Measurements from ENCODE around the gene ABCD1. TPM values are rescaled to one million over a fixed set of nuclear protein-coding genes. Genes with fewer than 3 reads are reported as not detected.
"Not testable (repeated sequence)": the region's sequence is repeated elsewhere in the genome, so short reads cannot be mapped to it uniquely, and the experiment has no call there.

The ABCD1 gene
- total and polyA plus RNA-seq, 2 donors from 2014 or later = 5.2 to 13.7 TPM

GRCh38 chrX:153743468-153744209, 19.0 kb downstream of the ABCD1 start:
- FAIRE-seq; H3K27me3 ChIP-seq (ENCODE audit: control insufficient read depth, insufficient read depth, low read length); H3K4me3 ChIP-seq (ENCODE audit: low read length in 3 of 3); H3K4me1 ChIP-seq (ENCODE audit: control insufficient read depth in 2 of 3, insufficient read depth in 2 of 3, low read depth in 1 of 3, low read length in 3 of 3); H3K27ac ChIP-seq (ENCODE audit: low read depth in 2 of 2, low read length in 2 of 2); H3K36me3 ChIP-seq (ENCODE audit: control insufficient read depth in 2 of 3, insufficient read depth in 3 of 3, low read length in 3 of 3); intact Hi-C loops (cut with DNase I); H3K9ac ChIP-seq (ENCODE audit: low read length in 3 of 3); H3K9me3 ChIP-seq (ENCODE audit: control insufficient read depth in 2 of 3, insufficient read depth in 1 of 3, low read length in 3 of 3): not testable (repeated sequence)
- DNase-seq = peak; percentile 36 to 92 (median 74)

DNA sequence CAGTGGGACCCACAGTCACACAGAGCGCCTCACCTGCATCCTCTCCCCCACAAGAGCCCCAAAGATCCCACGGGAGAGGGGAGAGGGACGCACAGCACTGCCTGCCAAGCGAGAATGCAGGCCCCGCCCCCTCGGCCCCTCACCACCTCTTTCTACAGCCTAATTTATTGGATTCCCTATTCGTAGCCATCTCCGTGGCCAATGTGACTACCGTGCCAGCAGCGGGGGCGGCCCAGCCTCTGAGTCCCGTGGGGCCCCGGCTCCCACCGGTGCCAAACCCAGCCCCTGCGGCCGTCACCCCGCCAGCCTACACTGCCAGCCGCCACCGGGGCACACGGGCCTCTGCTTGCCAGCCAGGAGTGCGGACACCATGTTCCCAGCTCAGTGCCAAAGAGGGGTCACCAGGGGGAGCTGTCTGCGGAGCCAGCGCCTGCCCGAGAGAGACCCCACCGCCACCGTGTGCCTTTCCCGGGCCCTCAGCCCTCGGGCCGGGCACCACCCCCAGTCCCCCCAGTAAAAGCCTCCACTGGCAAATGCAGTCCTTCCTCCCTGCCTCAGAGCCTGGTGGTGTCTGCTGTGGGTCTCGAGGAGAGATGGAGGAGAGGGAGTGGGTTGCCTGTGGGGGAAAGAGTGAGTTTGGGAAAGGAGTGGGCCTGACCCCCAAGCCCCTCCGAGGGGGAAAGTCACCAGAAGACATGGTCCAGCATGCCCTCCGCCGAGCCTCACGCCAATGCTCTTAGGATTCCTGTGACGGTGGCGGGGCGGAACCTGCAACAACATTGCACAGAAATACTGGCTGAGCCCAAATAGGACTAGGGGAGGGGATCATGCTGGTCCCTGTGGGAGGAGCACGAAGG, 19.8 kb downstream of the ABCD1 start:
- peak in 2 of 5 donors; percentile 61 to 73 for DNase-seq
- intact Hi-C loops (cut with DNase I) = no loop called here
- Histone ChIP-seq H3K4me3 (ENCODE audit: low read length in 3 of 3) (no peak overlapping the region), H3K9me3 (ENCODE audit: control insufficient read depth in 2 of 3, insufficient read depth in 1 of 3, low read length in 3 of 3) (no peaks in the 10 kb centered on the region), H3K4me1 (ENCODE audit: control insufficient read depth in 2 of 3, insufficient read depth in 2 of 3, low read depth in 1 of 3, low read length in 3 of 3) (no peaks in the 10 kb centered on the region), H3K27me3 (ENCODE audit: control insufficient read depth, insufficient read depth, low read length) (no peaks in the 10 kb centered on the region), H3K36me3 (ENCODE audit: control insufficient read depth in 2 of 3, insufficient read depth in 3 of 3, low read length in 3 of 3) (no peaks in the 10 kb centered on the region), H3K27ac (ENCODE audit: low read depth in 2 of 2, low read length in 2 of 2) (no peak overlapping the region), H3K9ac (ENCODE audit: low read length in 3 of 3) (no peak overlapping the region)
- no peak for TF ChIP-seq CTCF (IDR thresholded peaks at IDR 0.05; ENCODE audit: borderline replicate concordance, extremely low read depth, insufficient read depth)
- no peak for FAIRE-seq

GRCh38 chrX:153745067-153745433, 20.4 kb downstream of the ABCD1 start:
- not testable (repeated sequence) for H3K4me1 ChIP-seq (ENCODE audit: control insufficient read depth in 2 of 3, insufficient read depth in 2 of 3, low read depth in 1 of 3, low read length in 3 of 3); FAIRE-seq
- peak in 1 of 5 donors; percentile 69 for DNase-seq

DNA sequence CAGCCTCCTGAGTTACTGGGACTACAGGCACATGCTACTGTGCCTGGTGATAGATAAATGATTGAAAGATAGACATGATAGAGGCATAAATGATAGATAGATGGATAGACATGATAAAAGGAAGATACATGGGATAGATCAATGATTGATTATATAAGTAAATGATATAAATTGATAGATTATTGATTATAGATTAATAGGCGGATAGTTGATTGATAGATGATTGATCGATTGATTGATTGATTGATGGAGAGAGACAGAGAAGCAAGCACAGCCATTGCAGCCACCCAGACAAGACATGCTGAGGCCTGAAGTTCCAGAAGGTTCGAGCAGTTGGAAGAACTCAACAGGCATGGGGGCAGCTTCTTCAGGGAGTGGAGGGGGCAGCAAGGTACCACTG, 21.7 kb downstream of the ABCD1 start:
- Histone ChIP-seq H3K9ac (ENCODE audit: low read length in 3 of 3) (no peak overlapping the region), H3K36me3 (ENCODE audit: control insufficient read depth in 2 of 3, insufficient read depth in 3 of 3, low read length in 3 of 3) (no peaks in the 10 kb centered on the region), H3K27me3 (ENCODE audit: control insufficient read depth, insufficient read depth, low read length) (no peaks in the 10 kb centered on the region), H3K4me3 (ENCODE audit: low read length in 3 of 3) (no peak overlapping the region), H3K27ac (ENCODE audit: low read depth in 2 of 2, low read length in 2 of 2) (no peak overlapping the region), H3K4me1 (ENCODE audit: control insufficient read depth in 2 of 3, insufficient read depth in 2 of 3, low read depth in 1 of 3, low read length in 3 of 3) (no peaks in the 10 kb centered on the region), H3K9me3 (ENCODE audit: control insufficient read depth in 2 of 3, insufficient read depth in 1 of 3, low read length in 3 of 3) (no peaks in the 10 kb centered on the region)
- no peak for TF ChIP-seq CTCF (IDR thresholded peaks at IDR 0.05; ENCODE audit: borderline replicate concordance, extremely low read depth, insufficient read depth)
- DNase-seq (no peak), FAIRE-seq (no peak)
- intact Hi-C loops (cut with DNase I) = no loop called here

More at GRCh38 chrX:153745067-153745433, 20.4 kb downstream of the ABCD1 start:
- H3K36me3 ChIP-seq (ENCODE audit: control insufficient read depth in 2 of 3, insufficient read depth in 3 of 3, low read length in 3 of 3); H3K4me3 ChIP-seq (ENCODE audit: low read length in 3 of 3); H3K9me3 ChIP-seq (ENCODE audit: control insufficient read depth in 2 of 3, insufficient read depth in 1 of 3, low read length in 3 of 3); H3K27me3 ChIP-seq (ENCODE audit: control insufficient read depth, insufficient read depth, low read length); intact Hi-C loops (cut with DNase I); H3K27ac ChIP-seq (ENCODE audit: low read depth in 2 of 2, low read length in 2 of 2); H3K9ac ChIP-seq (ENCODE audit: low read length in 3 of 3): not testable (repeated sequence)

- H3K27me3 ChIP-seq (ENCODE audit: control insufficient read depth, insufficient read depth, low read length); FAIRE-seq; DNase-seq; H3K36me3 ChIP-seq (ENCODE audit: control insufficient read depth in 2 of 3, insufficient read depth in 3 of 3, low read length in 3 of 3); H3K9ac ChIP-seq (ENCODE audit: low read length in 3 of 3); intact Hi-C loops (cut with DNase I); H3K27ac ChIP-seq (ENCODE audit: low read depth in 2 of 2, low read length in 2 of 2); H3K4me3 ChIP-seq (ENCODE audit: low read length in 3 of 3); H3K4me1 ChIP-seq (ENCODE audit: control insufficient read depth in 2 of 3, insufficient read depth in 2 of 3, low read depth in 1 of 3, low read length in 3 of 3); H3K9me3 ChIP-seq (ENCODE audit: control insufficient read depth in 2 of 3, insufficient read depth in 1 of 3, low read length in 3 of 3): not testable (repeated sequence)
These were observed 22.3 kb downstream of the ABCD1 start for GRCh38 chrX:153746991-153747390.

DNA sequence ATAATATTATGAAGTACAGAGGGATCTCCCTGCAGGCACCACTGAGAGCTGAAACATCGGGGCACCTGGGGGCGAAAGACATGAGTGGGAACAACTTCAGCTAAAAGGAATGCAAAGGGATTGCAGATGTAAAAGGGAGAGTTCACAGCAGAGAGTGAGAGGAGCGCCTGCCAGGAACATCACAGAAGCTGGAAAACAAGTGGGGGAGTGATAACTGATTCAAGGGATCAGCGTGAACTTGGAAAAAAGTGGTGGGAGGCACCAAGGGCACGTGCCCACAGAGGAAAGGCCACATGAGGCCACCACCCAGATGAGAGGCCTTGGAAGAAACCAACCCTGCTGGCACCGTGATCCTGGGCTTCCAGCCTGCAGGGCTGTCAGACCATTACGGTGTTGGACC, 24.4 kb downstream of the ABCD1 start:
- H3K27ac ChIP-seq (ENCODE audit: low read depth in 2 of 2, low read length in 2 of 2); H3K9ac ChIP-seq (ENCODE audit: low read length in 3 of 3); FAIRE-seq; DNase-seq; H3K4me3 ChIP-seq (ENCODE audit: low read length in 3 of 3); H3K4me1 ChIP-seq (ENCODE audit: control insufficient read depth in 2 of 3, insufficient read depth in 2 of 3, low read depth in 1 of 3, low read length in 3 of 3); H3K27me3 ChIP-seq (ENCODE audit: control insufficient read depth, insufficient read depth, low read length); intact Hi-C loops (cut with DNase I); H3K36me3 ChIP-seq (ENCODE audit: control insufficient read depth in 2 of 3, insufficient read depth in 3 of 3, low read length in 3 of 3); H3K9me3 ChIP-seq (ENCODE audit: control insufficient read depth in 2 of 3, insufficient read depth in 1 of 3, low read length in 3 of 3): not testable (repeated sequence)
